ENCODE results near the gene MMUT.
"Not testable (repeated sequence)": the region's sequence is repeated elsewhere in the genome, so short reads cannot be mapped to it uniquely, and the experiment has no call there.

MMUT gene

GRCh38 chr6:49462927-49463611 lies at the start of gene MMUT, which contains the start of gene CENPQ:
TSS of gene MMUT (minus strand) at chr6:49463253. CDS start at chr6:49459466, 3,787 bp downstream.
TSS of gene CENPQ (plus strand) at chr6:49463370. CDS start at chr6:49470177, 6,807 bp downstream.
- peak; percentile 95 for DNase-seq (ENCODE audit: low spot score)

GRCh38 chr6:49509342-49509741 lies 46.3 kb upstream of the MMUT start:
- no peak for DNase-seq (ENCODE audit: low spot score)

- DNase-seq (ENCODE audit: low spot score) = no peak
These were observed 43.6 kb upstream of the MMUT start for GRCh38 chr6:49506569-49507111.

- DNase-seq (ENCODE audit: low spot score) = no peak
These were observed 41.6 kb upstream of the MMUT start for GRCh38 chr6:49504666-49505065.

- no peak for DNase-seq (ENCODE audit: low spot score)
These were observed 36.6 kb upstream of the MMUT start, which contains the start of gene GLYATL3 for GRCh38 chr6:49499623-49500022. TSS of gene GLYATL3 (plus strand) at chr6:49499923. CDS start at chr6:49511991, 12,068 bp downstream.

GRCh38 chr6:49499126-49499525 lies 36.1 kb upstream of the MMUT start:
- no peak for DNase-seq (ENCODE audit: low spot score)

- DNase-seq (ENCODE audit: low spot score) = no peak
These were observed 34.3 kb upstream of the MMUT start for GRCh38 chr6:49497304-49497703.

GRCh38 chr6:49490633-49491032 lies 27.6 kb upstream of the MMUT start:
- no peak for DNase-seq (ENCODE audit: low spot score)

- not testable (repeated sequence) for DNase-seq (ENCODE audit: low spot score)
These were observed 20.3 kb upstream of the MMUT start for GRCh38 chr6:49483380-49483779.

GRCh38 chr6:49481846-49482245 lies 18.8 kb upstream of the MMUT start:
- not testable (repeated sequence) for DNase-seq (ENCODE audit: low spot score)

GRCh38 chr6:49479308-49479970 lies 16.4 kb upstream of the MMUT start:
- DNase-seq (ENCODE audit: low spot score) = no peak

GRCh38 chr6:49476564-49476963 lies 13.5 kb upstream of the MMUT start:
- DNase-seq (ENCODE audit: low spot score) = not testable (repeated sequence)

- no peak for DNase-seq (ENCODE audit: low spot score)
These were observed 5.0 kb upstream of the MMUT start for GRCh38 chr6:49468042-49468441.

GRCh38 chr6:49464691-49465090 lies 1.6 kb upstream of the MMUT start:
- DNase-seq (ENCODE audit: low spot score) = no peak

- no peak for DNase-seq (ENCODE audit: low spot score)
These were observed 537 bp upstream of the MMUT start for GRCh38 chr6:49463612-49463967.

GRCh38 chr6:49462599-49462926 lies 490 bp downstream of the MMUT start:
- no peak for DNase-seq (ENCODE audit: low spot score)

GRCh38 chr6:49462071-49462470 lies 982 bp downstream of the MMUT start:
- DNase-seq (ENCODE audit: low spot score) = peak; percentile 27

GRCh38 chr6:49457771-49458170 lies 5.3 kb downstream of the MMUT start:
- no peak for DNase-seq (ENCODE audit: low spot score)

- no peak for DNase-seq (ENCODE audit: low spot score)
These were observed 8.0 kb downstream of the MMUT start for GRCh38 chr6:49454787-49455709.

- DNase-seq (ENCODE audit: low spot score) = peak; percentile 21
These were observed 9.8 kb downstream of the MMUT start for GRCh38 chr6:49453221-49453620.

GRCh38 chr6:49430866-49431265 lies 32.2 kb downstream of the MMUT start:
- DNase-seq (ENCODE audit: low spot score) = no peak

GRCh38 chr6:49430187-49430586 lies 32.9 kb downstream of the MMUT start:
- no peak for DNase-seq (ENCODE audit: low spot score)
